ENCODE data around the gene POC5. TPM values are rescaled to one million over a fixed set of nuclear protein-coding genes. Genes with fewer than 3 reads are reported as not detected.

Gene POC5
- total and polyA plus RNA-seq, 2 of the 8 experiments (the other 6 are each of a cell fraction or from before 2014, with no cell fraction given): 11.2 to 12.1 TPM

- FAIRE-seq: no peak
- Histone ChIP-seq H3K14ac (ENCODE audit: insufficient read length) (no peak overlapping the region), H4K20me1 (replicated peaks in 1 of 2; ENCODE audit: control insufficient read depth in 1 of 2, insufficient read depth in 2 of 2, low read length in 2 of 2) (no peaks in the 10 kb centered on the region), H3K23me2 (ENCODE audit: low read depth, low read length) (no peaks in the 10 kb centered on the region; the same call in 1 of the 2 replicates), H3K4ac (replicated peaks; ENCODE audit: insufficient read length, low read depth, low read length) (no peak overlapping the region), H3K4me3 (ENCODE audit: extremely low read depth in 1 of 4, insufficient read depth in 2 of 4, low read depth in 3 of 4, low read length in 4 of 4) (no peak overlapping the region), H3K27me3 (replicated peaks in 1 of 4; ENCODE audit: control insufficient read depth in 3 of 4, extremely low read depth in 1 of 4, insufficient read depth in 3 of 4, low read length in 3 of 4) (peaks cover 0 to 2% (median 0%) of the 10 kb centered on the region in 4 experiments; a peak in 2 of 7 replicates), H3K56ac (replicated peaks; ENCODE audit: insufficient read length, low read depth, low read length) (no peak overlapping the region), H2BK20ac (ENCODE audit: low read length) (no peak overlapping the region), H2BK12ac (ENCODE audit: low read depth, low read length) (no peak overlapping the region), H3K27ac (ENCODE audit: low read depth, low read length) (no peak overlapping the region), H2BK120ac (replicated peaks; ENCODE audit: low read depth, low read length) (no peak overlapping the region), H3K79me1 (ENCODE audit: low read depth, low read length) (no peaks in the 10 kb centered on the region), H2BK15ac (ENCODE audit: low read length) (no peak overlapping the region), H4K5ac (ENCODE audit: insufficient read length, low read depth, low read length) (no peak overlapping the region), H4K8ac (ENCODE audit: extremely low read depth, insufficient read depth, low read length) (no peak overlapping the region), H3K9ac (replicated peaks in 1 of 4; ENCODE audit: extremely low read depth in 1 of 4, low read depth in 3 of 4, low read length in 3 of 4) (no peak overlapping the region), H3K36me3 (ENCODE audit: control insufficient read depth in 2 of 4, insufficient read depth in 4 of 4, low read length in 3 of 4) (no peaks in the 10 kb centered on the region), H3K23ac (ENCODE audit: insufficient read length) (no peak overlapping the region), H2AFZ (ENCODE audit: low read length) (no peak overlapping the region), H3K9me3 (ENCODE audit: insufficient read depth in 2 of 2, low read depth in 1 of 2, low read length in 1 of 2) (no peaks in the 10 kb centered on the region), H3K4me2 (ENCODE audit: insufficient read depth in 1 of 2, low read depth in 2 of 2, low read length in 2 of 2) (no peak overlapping the region), H2BK5ac (ENCODE audit: low read depth, low read length) (no peak overlapping the region), H3K4me1 (replicated peaks in 1 of 4; ENCODE audit: control insufficient read depth in 3 of 4, insufficient read depth in 4 of 4, low read length in 3 of 4) (no peaks in the 10 kb centered on the region), H3K18ac (ENCODE audit: extremely low read depth, low read length) (no peak overlapping the region), H2AK5ac (ENCODE audit: low read depth, low read length) (no peak overlapping the region), H4K91ac (replicated peaks; ENCODE audit: insufficient read length, low read length) (no peak overlapping the region), H3K79me2 (ENCODE audit: control insufficient read depth in 1 of 2, insufficient read depth in 2 of 2, low read length in 2 of 2) (no peaks in the 10 kb centered on the region)
- 96% methylated on average over 2 of the region's 2 CpGs; no CpG with 5 or more reads in 1 of the 2 experiments for WGBS, 2 experiments (ENCODE audit: extremely low coverage in 1 of 2, insufficient coverage in 1 of 2, insufficient read length in 1 of 2, insufficient replicate concordance in 2 of 2, low coverage in 1 of 2, low lambda C conversion rate in 2 of 2, missing lambda C conversion rate in 1 of 2)
- CTCF ChIA-PET (ENCODE audit: partially characterized antibody): interaction anchor here (0.6 kb wide), 1 partner anchor 145 kb away, joined by 5 read pairs; no protein-coding TSS in a partner anchor
- no peak for DNase-seq (ENCODE audit: low read depth in 1 of 2, low spot score in 2 of 2)
- POLR2A ChIA-PET (ENCODE audit: partially characterized antibody): no interaction called here
- TF ChIP-seq ATF2 (IDR thresholded peaks at IDR 0.05; ENCODE audit: low read length) (no peak), ATF3 (IDR thresholded peaks at IDR 0.05; ENCODE audit: insufficient read depth, low read depth, low read length) (no peak), CTBP2 (IDR thresholded peaks at IDR 0.05; ENCODE audit: borderline replicate concordance, insufficient read depth, insufficient read length, low read length) (no peak), SIX5 (IDR thresholded peaks at IDR 0.05; ENCODE audit: low read depth, low read length) (no peak), JUND (IDR thresholded peaks at IDR 0.05; ENCODE audit: low read length) (no peak), TAF1 (IDR thresholded peaks at IDR 0.05; ENCODE audit: low read depth, low read length) (no peak), KDM4A (IDR thresholded peaks at IDR 0.05; ENCODE audit: low read depth, low read length, severe bottlenecking) (no peak), HDAC2 (IDR thresholded peaks at IDR 0.05; ENCODE audit: borderline replicate concordance in 1 of 2, low read depth in 2 of 2, low read length in 2 of 2) (no peak), POU5F1 (IDR thresholded peaks at IDR 0.05; ENCODE audit: low read depth, low read length) (no peak), TBP (IDR thresholded peaks at IDR 0.05; ENCODE audit: low read depth, low read length) (no peak)
Observed at GRCh38 chr5:75640826-75641225, 76.4 kb downstream of the POC5 start.

All from H1 (cell line).